Neural progenitor cell (in vitro differentiated cells): ENCODE measurements around the gene ESYT3.

Experiments
- EZH2 ChIP-seq: fragments of 200-600 bp; sonication (generic); IDR thresholded peaks from 2 replicates; pipeline ENCODE4 v1.6.1; 2017; ENCODE audit warnings: antibody characterized with exemption, mild to moderate bottlenecking, moderate library complexity
- EZH2phosphoT487 ChIP-seq: fragments of 200-600 bp; sonication (generic); IDR thresholded peaks from 2 replicates; pipeline ENCODE4 v1.6.1; 2017; ENCODE audit warnings: antibody characterized with exemption
- TF ChIP-seq, protein P1 (sequence below): fragments of 200-600 bp; sonication (generic); IDR thresholded peaks from 2 replicates; pipeline ENCODE4 v1.5.1; 2017; ENCODE audit warnings: antibody characterized with exemption, mild to moderate bottlenecking

DNA sequence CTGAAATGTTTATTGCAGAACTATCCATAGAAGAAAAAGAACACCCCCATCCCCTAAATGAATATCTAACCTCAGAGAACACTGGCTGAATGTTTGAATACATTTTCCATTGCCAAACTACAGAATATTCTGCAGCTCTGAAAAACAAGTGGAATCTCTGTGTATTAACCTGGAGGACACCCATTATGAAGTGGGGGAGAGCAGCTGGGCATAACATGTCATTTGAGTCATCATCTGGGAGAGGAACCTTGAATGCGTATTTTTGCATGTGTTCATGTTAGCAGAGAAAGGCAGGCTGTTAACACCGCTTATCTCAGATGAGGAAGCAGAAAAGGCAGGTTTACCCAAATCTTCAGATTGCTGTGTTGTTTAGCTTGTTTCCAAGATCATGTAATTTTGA is 31.5 kb downstream of the ESYT3 start:
- TF ChIP-seq, protein P1, sequence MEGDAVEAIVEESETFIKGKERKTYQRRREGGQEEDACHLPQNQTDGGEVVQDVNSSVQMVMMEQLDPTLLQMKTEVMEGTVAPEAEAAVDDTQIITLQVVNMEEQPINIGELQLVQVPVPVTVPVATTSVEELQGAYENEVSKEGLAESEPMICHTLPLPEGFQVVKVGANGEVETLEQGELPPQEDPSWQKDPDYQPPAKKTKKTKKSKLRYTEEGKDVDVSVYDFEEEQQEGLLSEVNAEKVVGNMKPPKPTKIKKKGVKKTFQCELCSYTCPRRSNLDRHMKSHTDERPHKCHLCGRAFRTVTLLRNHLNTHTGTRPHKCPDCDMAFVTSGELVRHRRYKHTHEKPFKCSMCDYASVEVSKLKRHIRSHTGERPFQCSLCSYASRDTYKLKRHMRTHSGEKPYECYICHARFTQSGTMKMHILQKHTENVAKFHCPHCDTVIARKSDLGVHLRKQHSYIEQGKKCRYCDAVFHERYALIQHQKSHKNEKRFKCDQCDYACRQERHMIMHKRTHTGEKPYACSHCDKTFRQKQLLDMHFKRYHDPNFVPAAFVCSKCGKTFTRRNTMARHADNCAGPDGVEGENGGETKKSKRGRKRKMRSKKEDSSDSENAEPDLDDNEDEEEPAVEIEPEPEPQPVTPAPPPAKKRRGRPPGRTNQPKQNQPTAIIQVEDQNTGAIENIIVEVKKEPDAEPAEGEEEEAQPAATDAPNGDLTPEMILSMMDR, result no peak
- TF ChIP-seq EZH2phosphoT487 (no peak), EZH2 (no peak)
